ENCODE measurements around the gene PSMD8.

Gene PSMD8

GRCh38 chr19:38395381-38396114, 21.2 kb downstream of the PSMD8 start:
- TF ChIP-seq FOXM1 (IDR thresholded peaks at IDR 0.05; ENCODE audit: borderline replicate concordance, low read depth), result no peak
- TF ChIP-seq NFIC (IDR thresholded peaks at IDR 0.05), result no peak
- TF ChIP-seq EP300 (IDR thresholded peaks at IDR 0.05; ENCODE audit: borderline replicate concordance), result no peak
- TF ChIP-seq, protein P1, sequence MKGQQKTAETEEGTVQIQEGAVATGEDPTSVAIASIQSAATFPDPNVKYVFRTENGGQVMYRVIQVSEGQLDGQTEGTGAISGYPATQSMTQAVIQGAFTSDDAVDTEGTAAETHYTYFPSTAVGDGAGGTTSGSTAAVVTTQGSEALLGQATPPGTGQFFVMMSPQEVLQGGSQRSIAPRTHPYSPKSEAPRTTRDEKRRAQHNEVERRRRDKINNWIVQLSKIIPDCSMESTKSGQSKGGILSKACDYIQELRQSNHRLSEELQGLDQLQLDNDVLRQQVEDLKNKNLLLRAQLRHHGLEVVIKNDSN (IDR thresholded peaks at IDR 0.05), result no peak
- no peak for TF ChIP-seq TAF1 (IDR thresholded peaks at IDR 0.05; ENCODE audit: low read depth)
- TF ChIP-seq TCF12 (IDR thresholded peaks at IDR 0.05; ENCODE audit: low read depth), result no peak
- no peak for TF ChIP-seq CEBPB (IDR thresholded peaks at IDR 0.05)
- TF ChIP-seq, protein P2, sequence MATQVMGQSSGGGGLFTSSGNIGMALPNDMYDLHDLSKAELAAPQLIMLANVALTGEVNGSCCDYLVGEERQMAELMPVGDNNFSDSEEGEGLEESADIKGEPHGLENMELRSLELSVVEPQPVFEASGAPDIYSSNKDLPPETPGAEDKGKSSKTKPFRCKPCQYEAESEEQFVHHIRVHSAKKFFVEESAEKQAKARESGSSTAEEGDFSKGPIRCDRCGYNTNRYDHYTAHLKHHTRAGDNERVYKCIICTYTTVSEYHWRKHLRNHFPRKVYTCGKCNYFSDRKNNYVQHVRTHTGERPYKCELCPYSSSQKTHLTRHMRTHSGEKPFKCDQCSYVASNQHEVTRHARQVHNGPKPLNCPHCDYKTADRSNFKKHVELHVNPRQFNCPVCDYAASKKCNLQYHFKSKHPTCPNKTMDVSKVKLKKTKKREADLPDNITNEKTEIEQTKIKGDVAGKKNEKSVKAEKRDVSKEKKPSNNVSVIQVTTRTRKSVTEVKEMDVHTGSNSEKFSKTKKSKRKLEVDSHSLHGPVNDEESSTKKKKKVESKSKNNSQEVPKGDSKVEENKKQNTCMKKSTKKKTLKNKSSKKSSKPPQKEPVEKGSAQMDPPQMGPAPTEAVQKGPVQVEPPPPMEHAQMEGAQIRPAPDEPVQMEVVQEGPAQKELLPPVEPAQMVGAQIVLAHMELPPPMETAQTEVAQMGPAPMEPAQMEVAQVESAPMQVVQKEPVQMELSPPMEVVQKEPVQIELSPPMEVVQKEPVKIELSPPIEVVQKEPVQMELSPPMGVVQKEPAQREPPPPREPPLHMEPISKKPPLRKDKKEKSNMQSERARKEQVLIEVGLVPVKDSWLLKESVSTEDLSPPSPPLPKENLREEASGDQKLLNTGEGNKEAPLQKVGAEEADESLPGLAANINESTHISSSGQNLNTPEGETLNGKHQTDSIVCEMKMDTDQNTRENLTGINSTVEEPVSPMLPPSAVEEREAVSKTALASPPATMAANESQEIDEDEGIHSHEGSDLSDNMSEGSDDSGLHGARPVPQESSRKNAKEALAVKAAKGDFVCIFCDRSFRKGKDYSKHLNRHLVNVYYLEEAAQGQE (IDR thresholded peaks at IDR 0.05; ENCODE audit: low read depth), result no peak
- no peak for TF ChIP-seq YY1 (IDR thresholded peaks at IDR 0.05; ENCODE audit: low read depth)
- no peak for TF ChIP-seq RAD21 (IDR thresholded peaks at IDR 0.05; ENCODE audit: low read depth)
- TF ChIP-seq, protein P3, sequence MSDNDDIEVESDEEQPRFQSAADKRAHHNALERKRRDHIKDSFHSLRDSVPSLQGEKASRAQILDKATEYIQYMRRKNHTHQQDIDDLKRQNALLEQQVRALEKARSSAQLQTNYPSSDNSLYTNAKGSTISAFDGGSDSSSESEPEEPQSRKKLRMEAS (IDR thresholded peaks at IDR 0.05), result no peak
- TF ChIP-seq ZBTB7A (IDR thresholded peaks at IDR 0.05; ENCODE audit: low read depth), result no peak
- no peak for TF ChIP-seq EGR1 (IDR thresholded peaks at IDR 0.05)
- no peak for TF ChIP-seq TEAD4 (IDR thresholded peaks at IDR 0.05)
- no peak for TF ChIP-seq CREB1 (IDR thresholded peaks at IDR 0.05; ENCODE audit: low read depth)

- no peak for TF ChIP-seq RAD21 (IDR thresholded peaks at IDR 0.05; ENCODE audit: low read depth)
- TF ChIP-seq, protein P3 (IDR thresholded peaks at IDR 0.05), result no peak
- no peak for TF ChIP-seq YY1 (IDR thresholded peaks at IDR 0.05; ENCODE audit: low read depth)
- no peak for TF ChIP-seq FOXM1 (IDR thresholded peaks at IDR 0.05; ENCODE audit: borderline replicate concordance, low read depth)
- no peak for TF ChIP-seq CREB1 (IDR thresholded peaks at IDR 0.05; ENCODE audit: low read depth)
- no peak for TF ChIP-seq TEAD4 (IDR thresholded peaks at IDR 0.05)
- TF ChIP-seq NFIC (IDR thresholded peaks at IDR 0.05), result no peak
- TF ChIP-seq, protein P2 (IDR thresholded peaks at IDR 0.05; ENCODE audit: low read depth), result no peak
- TF ChIP-seq TCF12 (IDR thresholded peaks at IDR 0.05; ENCODE audit: low read depth), result no peak
- no peak for TF ChIP-seq EP300 (IDR thresholded peaks at IDR 0.05; ENCODE audit: borderline replicate concordance)
- no peak for TF ChIP-seq EGR1 (IDR thresholded peaks at IDR 0.05)
Measured at GRCh38 chr19:38399081-38399480, 24.7 kb downstream of the PSMD8 start.

- no peak for TF ChIP-seq TAF1 (IDR thresholded peaks at IDR 0.05; ENCODE audit: low read depth)
- TF ChIP-seq, protein P3 (IDR thresholded peaks at IDR 0.05), result no peak
Measured at GRCh38 chr19:38399537-38399936, 25.2 kb downstream of the PSMD8 start.

DNA sequence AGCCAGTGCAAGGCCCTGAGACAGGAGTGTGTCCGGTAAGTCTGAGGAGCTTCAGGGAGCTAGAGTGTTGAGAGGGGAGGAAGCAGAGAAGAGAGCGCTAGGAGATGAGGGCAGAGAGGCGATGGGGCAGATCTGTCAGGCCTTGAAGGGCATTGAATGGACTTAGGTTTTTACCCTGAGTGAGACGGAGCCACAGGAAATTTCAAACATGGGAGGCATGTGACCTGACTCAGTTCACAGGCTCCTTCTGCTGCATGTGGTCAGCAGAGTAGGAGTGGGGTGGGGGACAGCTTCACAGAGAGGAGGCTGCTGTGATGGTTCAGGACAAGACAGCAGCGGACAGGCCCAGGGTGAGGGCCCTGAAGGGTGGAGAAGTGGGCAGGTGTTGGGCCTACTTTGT, 26.0 kb downstream of the PSMD8 start:
- TF ChIP-seq, protein P2 (IDR thresholded peaks at IDR 0.05; ENCODE audit: low read depth), result no peak
- no peak for TF ChIP-seq FOXM1 (IDR thresholded peaks at IDR 0.05; ENCODE audit: borderline replicate concordance, low read depth)
- TF ChIP-seq TAF1 (IDR thresholded peaks at IDR 0.05; ENCODE audit: low read depth), result no peak
- no peak for TF ChIP-seq CREB1 (IDR thresholded peaks at IDR 0.05; ENCODE audit: low read depth)
- TF ChIP-seq RAD21 (IDR thresholded peaks at IDR 0.05; ENCODE audit: low read depth), result no peak
- TF ChIP-seq YY1 (IDR thresholded peaks at IDR 0.05; ENCODE audit: low read depth), result no peak
- no peak for TF ChIP-seq TEAD4 (IDR thresholded peaks at IDR 0.05)
- TF ChIP-seq CEBPB (IDR thresholded peaks at IDR 0.05), result no peak

- TF ChIP-seq YY1 (IDR thresholded peaks at IDR 0.05; ENCODE audit: low read depth) (no peak), NFIC (IDR thresholded peaks at IDR 0.05) (no peak), CEBPB (IDR thresholded peaks at IDR 0.05) (no peak), RAD21 (IDR thresholded peaks at IDR 0.05; ENCODE audit: low read depth) (no peak), EP300 (IDR thresholded peaks at IDR 0.05; ENCODE audit: borderline replicate concordance) (no peak), ZBTB7A (IDR thresholded peaks at IDR 0.05; ENCODE audit: low read depth) (no peak), CREB1 (IDR thresholded peaks at IDR 0.05; ENCODE audit: low read depth) (no peak), EGR1 (IDR thresholded peaks at IDR 0.05) (no peak)
- TF ChIP-seq, protein P2 (IDR thresholded peaks at IDR 0.05; ENCODE audit: low read depth), result no peak
- TF ChIP-seq, protein P3 (IDR thresholded peaks at IDR 0.05), result no peak
Measured at GRCh38 chr19:38401148-38401547, 26.8 kb downstream of the PSMD8 start.

All from Ishikawa (cell line).